Spleen (tissue), 7 donors: ENCODE measurements around the gene MAG.

Experiments used
- POLR2A ChIP-seq, 3 donors: fragments of 450-650 bp; IDR thresholded peaks; one replicate each; pipeline ENCODE4 v1.5.1; 2017; ENCODE audit warnings: antibody characterized with exemption in 3 of 3, mild to moderate bottlenecking in 1 of 3
- TF ChIP-seq, protein P1 (sequence below), 11 experiments: fragments of 200-600 bp in 7 of 11; fragments of 450-650 bp in 4 of 11; sonication (generic) in 4 of 11; IDR thresholded peaks in 8 of 11; conservative IDR thresholded peaks in 3 of 11; 1 replicate in 7 of 11; 2 replicates in 4 of 11; pipeline versions ENCODE4 v1.4.0 to v1.8.0; 2016 to 2021; ENCODE audit warnings: antibody characterized with exemption in 11 of 11, inconsistent platforms in 4 of 11, mild to moderate bottlenecking in 1 of 11
- donor health status: DM: no; HTN: no; CAD: no; lungs with moderate emphysema.
- donor health status: DM: no; HTN: no; CAD: no.
- donor health status: DM: no; HTN: no; CAD: no.

- TF ChIP-seq, protein P1, sequence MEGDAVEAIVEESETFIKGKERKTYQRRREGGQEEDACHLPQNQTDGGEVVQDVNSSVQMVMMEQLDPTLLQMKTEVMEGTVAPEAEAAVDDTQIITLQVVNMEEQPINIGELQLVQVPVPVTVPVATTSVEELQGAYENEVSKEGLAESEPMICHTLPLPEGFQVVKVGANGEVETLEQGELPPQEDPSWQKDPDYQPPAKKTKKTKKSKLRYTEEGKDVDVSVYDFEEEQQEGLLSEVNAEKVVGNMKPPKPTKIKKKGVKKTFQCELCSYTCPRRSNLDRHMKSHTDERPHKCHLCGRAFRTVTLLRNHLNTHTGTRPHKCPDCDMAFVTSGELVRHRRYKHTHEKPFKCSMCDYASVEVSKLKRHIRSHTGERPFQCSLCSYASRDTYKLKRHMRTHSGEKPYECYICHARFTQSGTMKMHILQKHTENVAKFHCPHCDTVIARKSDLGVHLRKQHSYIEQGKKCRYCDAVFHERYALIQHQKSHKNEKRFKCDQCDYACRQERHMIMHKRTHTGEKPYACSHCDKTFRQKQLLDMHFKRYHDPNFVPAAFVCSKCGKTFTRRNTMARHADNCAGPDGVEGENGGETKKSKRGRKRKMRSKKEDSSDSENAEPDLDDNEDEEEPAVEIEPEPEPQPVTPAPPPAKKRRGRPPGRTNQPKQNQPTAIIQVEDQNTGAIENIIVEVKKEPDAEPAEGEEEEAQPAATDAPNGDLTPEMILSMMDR (IDR thresholded peaks at IDR 0.05 in 8 of 11, conservative IDR thresholded peaks at IDR 0.05 in 3 of 11), result no peak
- no peak for TF ChIP-seq POLR2A (IDR thresholded peaks at IDR 0.05)
Measured at GRCh38 chr19:35292421-35293362, 731 bp downstream of the MAG start.
